ENCODE data around the gene TMED9.

Gene TMED9

DNA sequence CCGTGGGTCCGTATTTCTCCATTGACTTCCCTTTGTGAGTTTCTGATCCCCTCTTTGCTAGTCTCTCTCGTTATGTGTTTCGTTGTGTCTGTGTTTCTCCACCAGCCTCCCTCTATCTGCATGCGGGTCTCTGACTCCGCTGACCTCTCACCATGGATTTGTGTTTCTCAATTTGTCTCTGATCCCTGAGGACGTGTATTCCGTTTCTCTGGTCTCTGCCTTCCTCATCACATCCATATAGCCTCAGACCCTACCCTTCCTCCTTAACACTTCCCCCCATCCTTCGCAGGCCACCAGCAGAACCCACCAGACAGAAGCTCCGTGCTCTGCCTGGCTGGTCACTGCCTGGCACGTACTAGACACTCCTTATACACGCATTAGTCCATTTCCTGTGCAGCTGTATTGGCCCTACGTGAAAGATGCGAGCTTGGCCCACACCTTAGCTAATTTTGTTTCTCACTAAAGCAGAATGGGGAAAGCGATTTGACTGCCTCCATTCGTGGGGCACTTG, 8.6 kb downstream of the TMED9 start:
- H3K9me3 ChIP-seq (ENCODE audit: insufficient read depth, low read length) = no peaks in the 10 kb centered on the region
- peaks cover 9% of the 10 kb centered on the region for H3K4me1 ChIP-seq (ENCODE audit: low read length)
- no peaks in the 10 kb centered on the region for H3K27me3 ChIP-seq (ENCODE audit: low read depth, low read length)
- no peak for TF ChIP-seq EZH2phosphoT487 (IDR thresholded peaks at IDR 0.05; ENCODE audit: low read depth)
- TF ChIP-seq CTCF (IDR thresholded peaks at IDR 0.05; ENCODE audit: low read depth, low read length) = no peak
- peak overlapping the region; percentile 84 for H3K4me3 ChIP-seq (ENCODE audit: low read length)
- peak overlapping the region; percentile 70 for H3K27ac ChIP-seq (ENCODE audit: low read length)
- peak overlapping the region; percentile 89 for H3K9ac ChIP-seq (ENCODE audit: low read length)
- peaks cover 16% of the 10 kb centered on the region for H3K36me3 ChIP-seq (replicated peaks; ENCODE audit: low read depth, low read length)
- peak overlapping the region; percentile 55; the same call in 1 of the 2 replicates for H2AFZ ChIP-seq (ENCODE audit: low read depth, low read length)
- H4K20me1 ChIP-seq (ENCODE audit: insufficient read depth, low read length) = no peaks in the 10 kb centered on the region
- H3K79me2 ChIP-seq (ENCODE audit: low read length) = peaks cover 19% of the 10 kb centered on the region
- peak overlapping the region; percentile 93 for H3K4me2 ChIP-seq (ENCODE audit: low read length)

- Histone ChIP-seq H3K4me2 (ENCODE audit: low read length) (peak overlapping the region; percentile 93), H3K9ac (ENCODE audit: low read length) (peak overlapping the region; percentile 89), H3K27me3 (ENCODE audit: low read depth, low read length) (no peaks in the 10 kb centered on the region), H3K27ac (ENCODE audit: low read length) (no peak overlapping the region), H3K9me3 (ENCODE audit: insufficient read depth, low read length) (no peaks in the 10 kb centered on the region), H3K79me2 (ENCODE audit: low read length) (peaks cover 19% of the 10 kb centered on the region), H3K36me3 (replicated peaks; ENCODE audit: low read depth, low read length) (peaks cover 11% of the 10 kb centered on the region), H3K4me1 (ENCODE audit: low read length) (peaks cover 9% of the 10 kb centered on the region), H2AFZ (ENCODE audit: low read depth, low read length) (no peak overlapping the region), H4K20me1 (ENCODE audit: insufficient read depth, low read length) (no peaks in the 10 kb centered on the region), H3K4me3 (ENCODE audit: low read length) (peak overlapping the region; percentile 84)
- TF ChIP-seq EZH2phosphoT487 (IDR thresholded peaks at IDR 0.05; ENCODE audit: low read depth) = no peak
- TF ChIP-seq CTCF (IDR thresholded peaks at IDR 0.05; ENCODE audit: low read depth, low read length) = no peak
Measured at GRCh38 chr5:177601126-177601525, 9.1 kb downstream of the TMED9 start.

DNA sequence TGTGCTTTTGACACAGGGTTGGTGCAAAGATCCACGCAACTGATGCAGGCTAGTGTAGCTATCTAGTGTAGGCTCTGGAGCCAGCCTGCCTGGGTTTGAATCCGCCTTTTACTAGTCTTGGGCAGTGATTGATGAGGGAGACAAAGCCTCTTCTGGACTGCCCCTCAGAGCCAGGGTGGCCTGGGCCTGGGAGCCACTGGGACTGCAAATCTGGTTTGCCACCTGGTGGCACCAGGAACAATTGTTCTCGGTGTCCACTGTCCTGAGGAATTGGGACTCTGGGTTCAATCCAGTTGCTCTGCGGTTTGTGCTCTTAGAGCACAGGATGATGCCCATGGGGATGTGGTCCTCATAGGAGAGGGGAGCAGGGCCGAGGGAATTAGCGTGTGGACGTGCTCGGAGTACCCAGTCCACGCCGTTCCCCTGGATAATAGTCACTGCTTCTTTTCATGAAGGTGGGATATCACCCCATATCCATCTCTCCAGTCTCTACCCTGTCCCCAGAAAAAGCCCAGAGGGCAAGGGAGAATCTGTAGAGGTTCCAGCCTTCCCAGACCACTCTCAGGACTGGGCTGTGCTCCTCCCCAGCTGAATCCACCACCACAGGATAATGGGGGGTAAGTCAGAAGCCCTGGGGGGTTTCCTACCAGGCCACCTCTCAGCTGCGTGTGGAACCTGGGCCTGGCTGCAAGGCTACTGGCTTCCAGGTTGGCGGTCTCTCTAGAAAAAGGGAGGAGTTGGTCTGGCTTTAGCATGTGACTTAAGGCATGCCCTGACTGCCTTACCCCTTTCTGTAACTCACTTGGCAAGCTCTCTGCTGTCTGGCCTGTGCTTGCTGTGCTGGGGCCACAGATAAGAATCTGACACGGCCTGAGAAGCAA, 9.8 kb downstream of the TMED9 start:
- no peak overlapping the region for H3K4me2 ChIP-seq (ENCODE audit: low read length)
- 0 out of 2 replicates have a peak, but pooled peaks cover 1% of the 10 kb centered on the region for H4K20me1 ChIP-seq (ENCODE audit: insufficient read depth, low read length)
- peaks cover 19% of the 10 kb centered on the region for H3K79me2 ChIP-seq (ENCODE audit: low read length)
- no peaks in the 10 kb centered on the region for H3K9me3 ChIP-seq (ENCODE audit: insufficient read depth, low read length)
- H3K9ac ChIP-seq (ENCODE audit: low read length) = no peak overlapping the region
- peaks cover 9% of the 10 kb centered on the region for H3K4me1 ChIP-seq (ENCODE audit: low read length)
- H3K36me3 ChIP-seq (replicated peaks; ENCODE audit: low read depth, low read length) = peaks cover 4% of the 10 kb centered on the region
- H3K27me3 ChIP-seq (ENCODE audit: low read depth, low read length) = no peaks in the 10 kb centered on the region
- H3K27ac ChIP-seq (ENCODE audit: low read length) = no peak overlapping the region
- no peak overlapping the region for H2AFZ ChIP-seq (ENCODE audit: low read depth, low read length)
- no peak overlapping the region for H3K4me3 ChIP-seq (ENCODE audit: low read length)
- TF ChIP-seq EZH2phosphoT487 (IDR thresholded peaks at IDR 0.05; ENCODE audit: low read depth) (no peak), CTCF (IDR thresholded peaks at IDR 0.05; ENCODE audit: low read depth, low read length) (no peak)

DNA sequence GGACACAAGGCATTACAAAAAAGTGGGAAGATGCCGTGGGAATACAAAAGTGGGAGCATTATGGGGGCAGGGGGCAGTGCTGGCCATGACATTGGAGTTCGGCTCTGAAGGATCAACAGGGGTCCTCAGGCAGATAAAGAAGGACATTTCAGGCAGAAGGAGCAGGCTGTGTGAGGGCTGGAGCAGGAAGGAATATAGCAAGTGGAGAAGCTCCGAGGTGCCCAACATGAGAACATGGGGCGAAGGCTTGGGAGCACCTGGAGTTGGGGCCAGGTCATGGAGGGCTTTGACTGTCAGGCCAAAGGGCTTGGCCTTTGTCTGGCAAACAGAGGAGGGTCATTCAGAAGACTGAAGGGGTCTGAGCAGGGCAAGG, 10.4 kb downstream of the TMED9 start:
- H3K9me3 ChIP-seq (ENCODE audit: insufficient read depth, low read length) = no peaks in the 10 kb centered on the region
- H3K27me3 ChIP-seq (ENCODE audit: low read depth, low read length) = no peaks in the 10 kb centered on the region
- TF ChIP-seq CTCF (IDR thresholded peaks at IDR 0.05; ENCODE audit: low read depth, low read length) = no peak
- TF ChIP-seq EZH2phosphoT487 (IDR thresholded peaks at IDR 0.05; ENCODE audit: low read depth) = no peak
- H3K79me2 ChIP-seq (ENCODE audit: low read length) = peaks cover 19% of the 10 kb centered on the region
- H2AFZ ChIP-seq (ENCODE audit: low read depth, low read length) = no peak overlapping the region
- no peak overlapping the region for H3K27ac ChIP-seq (ENCODE audit: low read length)
- H3K4me1 ChIP-seq (ENCODE audit: low read length) = peaks cover 9% of the 10 kb centered on the region
- no peak overlapping the region for H3K9ac ChIP-seq (ENCODE audit: low read length)
- no peak overlapping the region for H3K4me3 ChIP-seq (ENCODE audit: low read length)
- no peak overlapping the region for H3K4me2 ChIP-seq (ENCODE audit: low read length)
- H3K36me3 ChIP-seq (replicated peaks; ENCODE audit: low read depth, low read length) = peaks cover 3% of the 10 kb centered on the region
- H4K20me1 ChIP-seq (ENCODE audit: insufficient read depth, low read length) = 0 out of 2 replicates have a peak, but pooled peaks cover 3% of the 10 kb centered on the region

Measured in OCI-LY3 (cell line).